Measurements from ENCODE around the gene ID4.

The ID4 gene

GRCh38 chr6:19836799-19837510 is at the start of gene ID4:
TSS of gene ID4 (plus strand) at chr6:19837370. CDS start at chr6:19837755, 385 bp downstream.
- TF ChIP-seq, protein P1, sequence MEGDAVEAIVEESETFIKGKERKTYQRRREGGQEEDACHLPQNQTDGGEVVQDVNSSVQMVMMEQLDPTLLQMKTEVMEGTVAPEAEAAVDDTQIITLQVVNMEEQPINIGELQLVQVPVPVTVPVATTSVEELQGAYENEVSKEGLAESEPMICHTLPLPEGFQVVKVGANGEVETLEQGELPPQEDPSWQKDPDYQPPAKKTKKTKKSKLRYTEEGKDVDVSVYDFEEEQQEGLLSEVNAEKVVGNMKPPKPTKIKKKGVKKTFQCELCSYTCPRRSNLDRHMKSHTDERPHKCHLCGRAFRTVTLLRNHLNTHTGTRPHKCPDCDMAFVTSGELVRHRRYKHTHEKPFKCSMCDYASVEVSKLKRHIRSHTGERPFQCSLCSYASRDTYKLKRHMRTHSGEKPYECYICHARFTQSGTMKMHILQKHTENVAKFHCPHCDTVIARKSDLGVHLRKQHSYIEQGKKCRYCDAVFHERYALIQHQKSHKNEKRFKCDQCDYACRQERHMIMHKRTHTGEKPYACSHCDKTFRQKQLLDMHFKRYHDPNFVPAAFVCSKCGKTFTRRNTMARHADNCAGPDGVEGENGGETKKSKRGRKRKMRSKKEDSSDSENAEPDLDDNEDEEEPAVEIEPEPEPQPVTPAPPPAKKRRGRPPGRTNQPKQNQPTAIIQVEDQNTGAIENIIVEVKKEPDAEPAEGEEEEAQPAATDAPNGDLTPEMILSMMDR (conservative IDR thresholded peaks at IDR 0.05), result no peak
- TF ChIP-seq ZFX (IDR thresholded peaks at IDR 0.05), result no peak
- peak within 1 kb of the TSS; percentile 35 for H3K27ac ChIP-seq

GRCh38 chr6:19788686-19789085 is 48.5 kb upstream of the ID4 start:
- H3K27ac ChIP-seq, result no peak overlapping the region
- TF ChIP-seq, protein P1 (conservative IDR thresholded peaks at IDR 0.05), result no peak
- TF ChIP-seq ZFX (IDR thresholded peaks at IDR 0.05), result no peak

DNA sequence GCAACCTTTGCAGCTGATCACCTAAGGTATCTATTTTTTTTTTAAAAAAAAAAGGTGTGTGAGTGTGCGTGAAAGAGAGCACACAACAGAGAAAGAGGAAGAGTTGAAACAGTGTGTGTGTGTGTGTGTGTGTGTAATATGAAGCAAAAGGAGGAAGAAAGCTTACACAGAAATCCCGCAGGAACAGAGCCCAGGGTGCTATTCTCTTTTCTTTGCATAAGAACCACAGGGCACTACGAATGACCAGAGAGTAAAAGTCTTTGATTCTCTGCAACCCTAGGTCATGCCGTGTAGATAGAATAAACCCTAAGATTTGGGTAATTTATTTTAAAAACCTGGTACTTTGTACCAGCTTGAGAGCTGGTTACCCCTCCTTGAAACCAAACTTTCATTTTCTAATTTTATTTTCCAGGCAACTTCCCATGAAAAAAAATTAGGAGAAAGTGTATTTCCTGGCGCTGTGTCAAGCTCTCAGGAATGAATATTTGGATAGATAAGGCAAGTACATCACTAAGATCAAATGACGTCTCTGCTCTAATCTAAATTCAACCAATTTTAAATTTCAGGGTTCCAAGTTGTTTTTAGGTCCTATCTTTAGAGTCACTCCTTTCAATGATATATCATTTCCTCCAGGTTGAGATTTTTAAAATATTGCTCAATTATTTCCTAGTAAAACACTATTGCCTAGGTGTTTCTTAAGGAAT is 47.9 kb upstream of the ID4 start:
- TF ChIP-seq, protein P1 (conservative IDR thresholded peaks at IDR 0.05), result no peak
- TF ChIP-seq ZFX (IDR thresholded peaks at IDR 0.05), result no peak
- H3K27ac ChIP-seq, result no peak overlapping the region

- H3K27ac ChIP-seq, result no peak overlapping the region
These were observed 45.9 kb upstream of the ID4 start for GRCh38 chr6:19791267-19791666.

DNA sequence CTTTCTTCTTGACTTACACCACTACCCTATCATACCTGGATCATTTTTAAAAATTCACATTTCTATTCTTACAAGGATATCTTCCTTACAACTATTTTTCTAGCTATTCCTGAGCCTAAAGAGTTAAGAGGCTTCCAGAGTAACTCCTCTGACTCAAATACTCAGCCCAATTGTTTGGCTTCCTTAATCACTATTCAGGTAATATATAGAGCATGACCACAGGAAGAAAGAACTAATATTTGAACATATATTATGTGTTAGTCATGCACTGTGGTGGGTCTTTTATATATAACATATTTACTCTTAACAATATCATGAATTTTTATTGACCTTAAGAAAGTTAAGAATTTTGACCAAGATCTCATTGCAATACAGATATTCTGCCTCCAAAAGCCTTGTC is 42.0 kb upstream of the ID4 start:
- TF ChIP-seq ZFX (IDR thresholded peaks at IDR 0.05), result no peak
- TF ChIP-seq, protein P1 (conservative IDR thresholded peaks at IDR 0.05), result no peak
- H3K27ac ChIP-seq, result no peak overlapping the region

More at GRCh38 chr6:19791267-19791666, 45.9 kb upstream of the ID4 start:
- TF ChIP-seq ZFX (IDR thresholded peaks at IDR 0.05), result no peak
- TF ChIP-seq, protein P1 (conservative IDR thresholded peaks at IDR 0.05), result no peak

- no peak for TF ChIP-seq ZFX (IDR thresholded peaks at IDR 0.05)
- TF ChIP-seq, protein P1 (conservative IDR thresholded peaks at IDR 0.05), result no peak
- H3K27ac ChIP-seq, result peak overlapping the region; percentile 33; the same call in 1 of the 2 replicates
These were observed 40.7 kb upstream of the ID4 start for GRCh38 chr6:19796452-19796851.

GRCh38 chr6:19798362-19798761 is 38.8 kb upstream of the ID4 start:
- no peak for TF ChIP-seq ZFX (IDR thresholded peaks at IDR 0.05)
- TF ChIP-seq, protein P1 (conservative IDR thresholded peaks at IDR 0.05), result no peak

More at GRCh38 chr6:19798362-19798761, 38.8 kb upstream of the ID4 start:
- H3K27ac ChIP-seq, result no peak overlapping the region
